H1 (cell line): ENCODE results near the gene CD244. TPM values are rescaled to one million over a fixed set of nuclear protein-coding genes. Genes with fewer than 3 reads are reported as not detected.

Experiments
- CTCF ChIA-PET: fragments of 300-600 bp; sonication (Branson Sonifier 250); formaldehyde crosslinking; loops from one replicate; lab custom pipeline; 2021; ENCODE audit not compliant: partially characterized antibody; lab: Charles Lee
- POLR2A ChIA-PET: fragments of 300-600 bp; sonication (Branson Sonifier 250); formaldehyde crosslinking; loops from one replicate; lab custom pipeline; 2021; ENCODE audit warnings: inconsistent platforms; ENCODE audit not compliant: partially characterized antibody; lab: Charles Lee
- DNase-seq, 2 experiments: peaks; one replicate each; pipeline versions ENCODE4 v3.0.0 to v3.0.0-alpha.2; 2010 to 2022; ENCODE audit warnings: low spot score in 2 of 2, low read depth in 1 of 2, mixed read lengths in 1 of 2
- FAIRE-seq: peaks from 2 replicates; lab custom pipeline; 2011; peaks lifted over from hg19 to GRCh38; lab: Jason Lieb, UNC
- H2AFZ ChIP-seq: 2 replicates; pipeline ENCODE4 v1.8.1; 2012; ENCODE audit warnings: low read length, inconsistent platforms
- H2AK5ac ChIP-seq: 2 replicates; pipeline ENCODE4 v1.6.1; 2013; ENCODE audit warnings: low read depth, low read length
- H2BK120ac ChIP-seq: replicated peaks from 2 replicates; pipeline ENCODE3; 2013; ENCODE audit warnings: low read depth, low read length, inconsistent platforms
- H2BK12ac ChIP-seq: 2 replicates; pipeline ENCODE4 v1.6.1; 2013; ENCODE audit warnings: low read depth, low read length
- H2BK15ac ChIP-seq: 2 replicates; pipeline ENCODE4 v1.6.1; 2013; ENCODE audit warnings: low read length
- H2BK20ac ChIP-seq: 2 replicates; pipeline ENCODE4 v1.6.1; 2013; ENCODE audit warnings: low read length
- H2BK5ac ChIP-seq: 2 replicates; pipeline ENCODE4 v1.6.1; 2013; ENCODE audit warnings: low read depth, low read length
- H3K14ac ChIP-seq: 2 replicates; pipeline ENCODE4 v1.6.1; 2013; ENCODE audit warnings: inconsistent platforms; ENCODE audit not compliant: insufficient read length
- H3K18ac ChIP-seq: 2 replicates; pipeline ENCODE4 v1.6.1; 2013; ENCODE audit warnings: low read length; ENCODE audit errors: extremely low read depth
- H3K23ac ChIP-seq: 2 replicates; pipeline ENCODE4 v1.6.1; 2013; ENCODE audit warnings: inconsistent platforms; ENCODE audit not compliant: insufficient read length
- H3K23me2 ChIP-seq: 2 replicates; pipeline ENCODE4 v1.6.1; 2013; ENCODE audit warnings: low read depth, low read length
- H3K27ac ChIP-seq: 2 replicates; pipeline ENCODE4 v1.6.1; 2011; ENCODE audit warnings: low read depth, low read length, inconsistent platforms
- H3K27me3 ChIP-seq, 4 experiments: replicated peaks in 1 of 4; 1 replicate in 1 of 4; 2 replicates in 3 of 4; pipeline versions ENCODE4 v1.6.1 to v1.8.1; 2011 to 2013; ENCODE audit warnings: low read length in 3 of 4, mild to moderate bottlenecking in 3 of 4, inconsistent platforms in 2 of 4, mixed read lengths in 2 of 4, moderate library complexity in 1 of 4; ENCODE audit not compliant: control insufficient read depth in 3 of 4, insufficient read depth in 3 of 4; ENCODE audit errors: extremely low read depth in 1 of 4
- H3K36me3 ChIP-seq, 4 experiments: 2 replicates each; pipeline versions ENCODE4 v1.6.1 to v1.8.1; 2011 to 2013; ENCODE audit warnings: mild to moderate bottlenecking in 4 of 4, low read length in 3 of 4, moderate library complexity in 2 of 4, control low read depth in 1 of 4, inconsistent platforms in 1 of 4; ENCODE audit not compliant: insufficient read depth in 4 of 4, control insufficient read depth in 2 of 4
- H3K4ac ChIP-seq: replicated peaks from 2 replicates; pipeline ENCODE3; 2013; ENCODE audit warnings: low read length, low read depth, mixed read lengths, inconsistent platforms; ENCODE audit not compliant: insufficient read length
- H3K4me1 ChIP-seq, 4 experiments: replicated peaks in 1 of 4; 1 replicate in 1 of 4; 2 replicates in 3 of 4; pipeline versions ENCODE4 v1.6.1 to v1.8.1; 2011 to 2013; ENCODE audit warnings: low read length in 3 of 4, inconsistent platforms in 2 of 4, mixed read lengths in 1 of 4; ENCODE audit not compliant: insufficient read depth in 4 of 4, control insufficient read depth in 3 of 4
- H3K4me2 ChIP-seq, 2 experiments: 2 replicates each; pipeline versions ENCODE4 v1.6.1 to v1.8.1; 2011 to 2013; ENCODE audit warnings: low read depth in 2 of 2, low read length in 2 of 2, control low read depth in 1 of 2, inconsistent platforms in 1 of 2, mild to moderate bottlenecking in 1 of 2; ENCODE audit not compliant: insufficient read depth in 1 of 2
- H3K4me3 ChIP-seq, 4 experiments: fragments of 200-600, 300-600 bp in 1 of 4; sonication (generic), shearing (Covaris generic), sonication (Bioruptor Twin) in 1 of 4; 2 replicates each; pipeline versions ENCODE4 v1.5.1 to v1.8.1; 2011 to 2016; ENCODE audit warnings: low read length in 4 of 4, low read depth in 3 of 4, control low read depth in 2 of 4, inconsistent platforms in 2 of 4, mild to moderate bottlenecking in 2 of 4, mixed read lengths in 1 of 4, moderate library complexity in 1 of 4; ENCODE audit not compliant: insufficient read depth in 2 of 4; ENCODE audit errors: extremely low read depth in 1 of 4
- H3K56ac ChIP-seq: replicated peaks from 2 replicates; pipeline ENCODE3; 2013; ENCODE audit warnings: low read depth, mild to moderate bottlenecking, mixed read lengths, low read length, inconsistent platforms; ENCODE audit not compliant: insufficient read length
- H3K79me1 ChIP-seq: 2 replicates; pipeline ENCODE4 v1.6.1; 2013; ENCODE audit warnings: low read depth, low read length, control low read depth
- H3K79me2 ChIP-seq, 2 experiments: 2 replicates each; pipeline versions ENCODE4 v1.6.1 to v1.8.1; 2012 to 2013; ENCODE audit warnings: low read length in 2 of 2, mild to moderate bottlenecking in 2 of 2, inconsistent platforms in 1 of 2; ENCODE audit not compliant: insufficient read depth in 2 of 2, control insufficient read depth in 1 of 2
- H3K9ac ChIP-seq, 4 experiments: replicated peaks in 1 of 4; 1 replicate in 1 of 4; 2 replicates in 3 of 4; pipeline versions ENCODE4 v1.6.1 to v1.8.1; 2011 to 2013; ENCODE audit warnings: low read depth in 3 of 4, low read length in 3 of 4, control low read depth in 2 of 4, mild to moderate bottlenecking in 2 of 4, moderate library complexity in 2 of 4, inconsistent platforms in 1 of 4; ENCODE audit errors: extremely low read depth in 1 of 4
- H3K9me3 ChIP-seq, 2 experiments: 2 replicates each; pipeline versions ENCODE4 v1.6.1 to v1.8.1; 2012 to 2013; ENCODE audit warnings: mild to moderate bottlenecking in 2 of 2, moderate library complexity in 2 of 2, control low read depth in 1 of 2, inconsistent platforms in 1 of 2, low read depth in 1 of 2, low read length in 1 of 2, mixed read lengths in 1 of 2; ENCODE audit not compliant: insufficient read depth in 2 of 2
- H4K20me1 ChIP-seq, 2 experiments: replicated peaks in 1 of 2; 2 replicates each; pipeline versions ENCODE3 to v1.8.1; 2011 to 2013; ENCODE audit warnings: inconsistent platforms in 2 of 2, low read length in 2 of 2, mild to moderate bottlenecking in 1 of 2; ENCODE audit not compliant: insufficient read depth in 2 of 2, control insufficient read depth in 1 of 2
- H4K5ac ChIP-seq: 2 replicates; pipeline ENCODE4 v1.6.1; 2013; ENCODE audit warnings: low read length, low read depth, mixed read lengths, inconsistent platforms; ENCODE audit not compliant: insufficient read length
- H4K8ac ChIP-seq: 2 replicates; pipeline ENCODE4 v1.8.0; 2013; ENCODE audit warnings: mild to moderate bottlenecking, moderate library complexity, low read length, inconsistent platforms; ENCODE audit not compliant: insufficient read depth; ENCODE audit errors: extremely low read depth
- H4K91ac ChIP-seq: replicated peaks from 2 replicates; pipeline ENCODE3; 2013; ENCODE audit warnings: low read length, mixed read lengths, inconsistent platforms; ENCODE audit not compliant: insufficient read length
- BCL11A ChIP-seq, 2 experiments: IDR thresholded peaks; one replicate each; pipeline ENCODE4 v1.6.1; 2011; ENCODE audit warnings: low read depth in 2 of 2, low read length in 2 of 2, mild to moderate bottlenecking in 2 of 2
- CHD2 ChIP-seq: IDR thresholded peaks from 2 replicates; pipeline ENCODE4 v1.6.1; 2012; ENCODE audit warnings: low read length, improper control_type of control experiment
- POLR2AphosphoS5 ChIP-seq: IDR thresholded peaks from 2 replicates; pipeline ENCODE4 v1.6.1; 2011; ENCODE audit warnings: low read depth, low read length
- WGBS, 2 experiments: shearing (Covaris generic) in 1 of 2; methylation state at CpG; one replicate each; pipeline versions ENCODE4 v1.1.6 to v1.1.7; 2013 to 2015; ENCODE audit warnings: low lambda C conversion rate in 2 of 2, mixed read lengths in 2 of 2, inconsistent platforms in 1 of 2, low coverage in 1 of 2, missing lambda C conversion rate in 1 of 2; ENCODE audit not compliant: insufficient replicate concordance in 2 of 2, insufficient coverage in 1 of 2, insufficient read length in 1 of 2; ENCODE audit errors: extremely low coverage in 1 of 2, missing lambda C conversion rate in 1 of 2; 5-methylcytosine and 5-hydroxymethylcytosine counted together
- polyA plus RNA-seq, 7 experiments: library from polyadenylated mRNA; depleted of rRNA in 3 of 7; stranded (reverse) in 5 of 7; unstranded in 2 of 7; fragments of >200 nt in 5 of 7; fragments of 200-250 nt in 2 of 7; gene quantifications; 1 replicate in 5 of 7; 2 replicates in 1 of 7; 4 replicates in 1 of 7; pipeline versions ENCODE4 v1.2.1 to v1.2.3, GENCODE V29; 2011 to 2013; ENCODE audit warnings: missing spikeins in 2 of 7, mixed read lengths in 2 of 7
- total RNA-seq: library from RNA; stranded (reverse); fragmentation: NEBNext Ultra II Directional; extraction: Animal tissue kit (Norgen Biotek cat#: 25700); gene quantifications from 2 replicates; pipeline ENCODE4 v1.2.1, GENCODE V29; 2021

Gene CD244
- total and polyA plus RNA-seq, 2 of the 8 experiments (the other 6 are each of a cell fraction or from before 2014, with no cell fraction given) = not detected

DNA sequence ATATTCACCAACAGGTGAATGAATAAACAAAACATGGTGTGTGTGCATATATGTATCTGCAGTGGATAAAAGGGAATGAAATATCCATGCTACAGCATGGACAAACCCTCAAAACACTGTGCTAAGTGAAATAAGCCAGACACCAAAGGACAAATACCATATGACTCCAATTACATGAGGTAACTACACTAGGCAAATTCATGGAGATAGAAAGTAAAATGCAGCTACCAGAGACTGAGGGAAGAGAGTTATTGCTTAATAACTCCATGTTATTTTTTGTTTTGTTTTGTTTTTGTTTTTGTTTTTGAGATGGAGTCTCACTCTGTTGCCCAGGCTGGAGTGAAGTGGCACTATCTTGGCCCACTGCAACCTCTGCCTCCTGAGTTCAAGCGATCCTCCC lies 19.9 kb upstream of the CD244 start:
- Histone ChIP-seq H4K91ac (no peak overlapping the region), H3K79me2 (no peaks in the 10 kb centered on the region), H3K23ac (no peak overlapping the region), H3K4me1 (no peaks in the 10 kb centered on the region), H3K23me2 (no peaks in the 10 kb centered on the region), H2BK20ac (no peak overlapping the region), H2BK5ac (no peak overlapping the region), H2AFZ (no peak overlapping the region), H3K18ac (no peak overlapping the region), H4K5ac (no peak overlapping the region), H2AK5ac (no peak overlapping the region), H2BK15ac (no peak overlapping the region), H3K9ac (no peak overlapping the region), H3K27me3 (no peaks in the 10 kb centered on the region), H2BK120ac (no peak overlapping the region), H3K4ac (no peak overlapping the region), H3K4me3 (no peak overlapping the region), H3K56ac (no peak overlapping the region), H3K14ac (no peak overlapping the region), H3K9me3 (no peaks in the 10 kb centered on the region), H3K4me2 (no peak overlapping the region), H3K27ac (no peak overlapping the region), H2BK12ac (no peak overlapping the region), H3K36me3 (no peaks in the 10 kb centered on the region), H4K8ac (no peak overlapping the region), H3K79me1 (no peaks in the 10 kb centered on the region), H4K20me1 (no peaks in the 10 kb centered on the region)
- CTCF ChIA-PET = interaction anchor here (0.6 to 2.6 kb wide), 4 partner anchors 95 to 300 kb away, joined by 3 to 8 read pairs (median 4); no protein-coding TSS in a partner anchor
- FAIRE-seq (no peak), DNase-seq (no peak)
- POLR2A ChIA-PET = no interaction called here
- TF ChIP-seq BCL11A (IDR thresholded peaks at IDR 0.05; ENCODE audit: low read depth in 2 of 2, low read length in 2 of 2) = no peak
- TF ChIP-seq CHD2 = no peak
- no peak for TF ChIP-seq POLR2AphosphoS5
- WGBS, 2 experiments = 79% methylated on average over 1 of the region's 1 CpG; no CpG with 5 or more reads in 1 of the 2 experiments
